GM19023 (cell line): Measurements from ENCODE around the gene PCNX1.
A peak's percentile ranks its signal among the peaks of the same experiment; 100 is the strongest.
"Not testable (repeated sequence)": the region's sequence is repeated elsewhere in the genome, so short reads cannot be mapped to it uniquely, and the experiment has no call there.

Experiments
- ATAC-seq: cut with Tn5 transposase; IDR thresholded peaks from one replicate; pipeline ENCODE4 v1.9.1; 2021; ENCODE audit warnings: mild to moderate bottlenecking, moderate library complexity; ENCODE audit not compliant: unreplicated experiment

The PCNX1 gene

GRCh38 chr14:70915415-70915814 is 8.2 kb downstream of the PCNX1 start:
- no peak for ATAC-seq

- no peak for ATAC-seq
Measured at GRCh38 chr14:70916300-70916699, 9.0 kb downstream of the PCNX1 start.

- ATAC-seq = no peak
Measured at GRCh38 chr14:70916799-70917198, 9.5 kb downstream of the PCNX1 start.

GRCh38 chr14:70917633-70918032 is 10.4 kb downstream of the PCNX1 start:
- no peak for ATAC-seq

- no peak for ATAC-seq
Measured at GRCh38 chr14:70919774-70920173, 12.5 kb downstream of the PCNX1 start.

GRCh38 chr14:70920608-70921007 is 13.3 kb downstream of the PCNX1 start:
- no peak for ATAC-seq

- ATAC-seq = no peak
Measured at GRCh38 chr14:70921669-70922068, 14.4 kb downstream of the PCNX1 start.

GRCh38 chr14:70924521-70924920 is 17.3 kb downstream of the PCNX1 start:
- no peak for ATAC-seq

GRCh38 chr14:70926235-70926830 is 19.1 kb downstream of the PCNX1 start:
- no peak for ATAC-seq

GRCh38 chr14:70931008-70931407 is 23.7 kb downstream of the PCNX1 start:
- no peak for ATAC-seq

GRCh38 chr14:70934084-70934483 is 26.8 kb downstream of the PCNX1 start:
- ATAC-seq = no peak

- peak; percentile 67 for ATAC-seq
Measured at GRCh38 chr14:70934502-70935134, 27.4 kb downstream of the PCNX1 start.

GRCh38 chr14:70935135-70935534 is 27.9 kb downstream of the PCNX1 start:
- no peak for ATAC-seq

GRCh38 chr14:70939693-70940092 is 32.4 kb downstream of the PCNX1 start:
- not testable (repeated sequence) for ATAC-seq

- ATAC-seq = not testable (repeated sequence)
Measured at GRCh38 chr14:70941637-70942341, 34.5 kb downstream of the PCNX1 start.

- ATAC-seq = no peak
Measured at GRCh38 chr14:70942342-70942706, 35.1 kb downstream of the PCNX1 start.

- not testable (repeated sequence) for ATAC-seq
Measured at GRCh38 chr14:70942721-70943120, 35.5 kb downstream of the PCNX1 start.

- no peak for ATAC-seq
Measured at GRCh38 chr14:70943838-70944237, 36.6 kb downstream of the PCNX1 start.

GRCh38 chr14:70947739-70948138 is 40.5 kb downstream of the PCNX1 start:
- no peak for ATAC-seq

- ATAC-seq = no peak
Measured at GRCh38 chr14:70952485-70952884, 45.2 kb downstream of the PCNX1 start.

GRCh38 chr14:70954068-70954467 is 46.8 kb downstream of the PCNX1 start:
- no peak for ATAC-seq
